Panc1 (cell line): Measurements from ENCODE around the gene GRAMD1A.

ENCODE experiments used
- CTCF ChIP-seq: fragments of 450-650 bp; IDR thresholded peaks from 2 replicates; pipeline ENCODE4 v1.5.1; 2017; ENCODE audit warnings: mild to moderate bottlenecking
- POLR2AphosphoS5 ChIP-seq: IDR thresholded peaks from 2 replicates; pipeline ENCODE4 v1.6.1; 2012; ENCODE audit warnings: mild to moderate bottlenecking, low read depth, low read length, moderate library complexity

GRCh38 chr19:34982275-34982674, 17.8 kb upstream of the GRAMD1A start:
- no peak for TF ChIP-seq CTCF
- TF ChIP-seq POLR2AphosphoS5, result no peak
